ENCODE results near the gene SLC6A9.

GRCh38 chr1:44038876-44039657, 7.8 kb upstream of the SLC6A9 start:
- TF ChIP-seq CTCF (IDR thresholded peaks at IDR 0.05; ENCODE audit: insufficient read depth, low read length, poor library complexity, severe bottlenecking): no peak
- TF ChIP-seq EZH2phosphoT487 (conservative IDR thresholded peaks at IDR 0.05; ENCODE audit: low read length): no peak

Measured in SU-DHL-6 (cell line).